Chondrocyte (in vitro differentiated cells): ENCODE measurements around the gene ICA1L. TPM values are rescaled to one million over a fixed set of nuclear protein-coding genes. Genes with fewer than 3 reads are reported as not detected.

Source experiments
- DNase-seq: peaks from one replicate; pipeline ENCODE4 v3.0.0; 2021; ENCODE audit warnings: mixed read lengths, low spot score
- H3K27ac Mint-ChIP-seq: one replicate; pipeline ENCODE4 v1.8.0; 2021; ENCODE audit warnings: mild to moderate bottlenecking, moderate library complexity, mixed read lengths; ENCODE audit not compliant: unreplicated experiment
- H3K27me3 Mint-ChIP-seq: 2 replicates; pipeline ENCODE4 v1.8.0; 2021; ENCODE audit warnings: low read depth, mixed read lengths
- H3K36me3 Mint-ChIP-seq: 2 replicates; pipeline ENCODE4 v1.8.0; 2021; ENCODE audit warnings: low read depth, mixed read lengths
- H3K4me1 Mint-ChIP-seq: 2 replicates; pipeline ENCODE4 v1.8.0; 2021; ENCODE audit warnings: low read depth, mild to moderate bottlenecking, mixed read lengths
- H3K4me3 Mint-ChIP-seq: one replicate; pipeline ENCODE4 v1.8.0; 2021; ENCODE audit warnings: mild to moderate bottlenecking, moderate library complexity, mixed read lengths; ENCODE audit not compliant: unreplicated experiment
- H3K9me3 Mint-ChIP-seq: 2 replicates; pipeline ENCODE4 v1.8.0; 2021; ENCODE audit warnings: low read depth, mixed read lengths
- CTCF ChIP-seq: fragments of 200-600 bp; sonication (generic); IDR thresholded peaks from 2 replicates; pipeline ENCODE4 v1.5.0; 2021; ENCODE audit warnings: antibody characterized with exemption, mild to moderate bottlenecking, moderate library complexity
- total RNA-seq: library from RNA; stranded (reverse); gene quantifications from 3 replicates; pipeline ENCODE4 v1.2.1, GENCODE V29; 2021

Gene ICA1L
- total RNA-seq, 1 donor from 2014 or later = 6.6 TPM

GRCh38 chr2:202841090-202841867, 30.3 kb downstream of the ICA1L start:
- Mint-ChIP-seq H3K27me3 (no peaks in the 10 kb centered on the region), H3K36me3 (peaks cover 5% of the 10 kb centered on the region)

GRCh38 chr2:202831242-202832220, 40.0 kb downstream of the ICA1L start:
- peaks cover 7% of the 10 kb centered on the region for H3K4me1 Mint-ChIP-seq
- DNase-seq = no peak
- no peak overlapping the region for H3K27ac Mint-ChIP-seq
- peak; percentile 87 for TF ChIP-seq CTCF
- H3K9me3 Mint-ChIP-seq = no peaks in the 10 kb centered on the region
- no peak overlapping the region for H3K4me3 Mint-ChIP-seq
- H3K27me3 Mint-ChIP-seq = no peaks in the 10 kb centered on the region
- H3K36me3 Mint-ChIP-seq = no peaks in the 10 kb centered on the region

More at GRCh38 chr2:202841090-202841867, 30.3 kb downstream of the ICA1L start:
- H3K4me3 Mint-ChIP-seq = no peak overlapping the region
- H3K27ac Mint-ChIP-seq = no peak overlapping the region
- H3K9me3 Mint-ChIP-seq = peaks cover 11% of the 10 kb centered on the region
- peak; percentile 82 for DNase-seq
- no peak for TF ChIP-seq CTCF
- no peaks in the 10 kb centered on the region for H3K4me1 Mint-ChIP-seq

GRCh38 chr2:202824901-202825300, 46.7 kb downstream of the ICA1L start:
- no peak for TF ChIP-seq CTCF
- Mint-ChIP-seq H3K4me3 (no peak overlapping the region), H3K9me3 (no peaks in the 10 kb centered on the region), H3K36me3 (no peaks in the 10 kb centered on the region), H3K27me3 (no peaks in the 10 kb centered on the region), H3K4me1 (peaks cover 20% of the 10 kb centered on the region), H3K27ac (peak overlapping the region; percentile 15)
- DNase-seq = no peak

GRCh38 chr2:202822411-202822810, 49.2 kb downstream of the ICA1L start:
- TF ChIP-seq CTCF = no peak
- Mint-ChIP-seq H3K27ac (no peak overlapping the region), H3K27me3 (no peaks in the 10 kb centered on the region), H3K9me3 (no peaks in the 10 kb centered on the region), H3K36me3 (no peaks in the 10 kb centered on the region), H3K4me3 (no peak overlapping the region), H3K4me1 (peaks cover 20% of the 10 kb centered on the region)
- DNase-seq = no peak
